CD4-positive, alpha-beta T cell treated with Interleukin-6 at 100 ng/mL for 8 hours (primary cell): Measurements from ENCODE around the gene BCKDK.

Source experiments
- DNase-seq: peaks from one replicate; pipeline ENCODE4 v3.0.0-alpha.2; 2020; ENCODE audit warnings: mixed read lengths, low spot score

BCKDK gene

DNA sequence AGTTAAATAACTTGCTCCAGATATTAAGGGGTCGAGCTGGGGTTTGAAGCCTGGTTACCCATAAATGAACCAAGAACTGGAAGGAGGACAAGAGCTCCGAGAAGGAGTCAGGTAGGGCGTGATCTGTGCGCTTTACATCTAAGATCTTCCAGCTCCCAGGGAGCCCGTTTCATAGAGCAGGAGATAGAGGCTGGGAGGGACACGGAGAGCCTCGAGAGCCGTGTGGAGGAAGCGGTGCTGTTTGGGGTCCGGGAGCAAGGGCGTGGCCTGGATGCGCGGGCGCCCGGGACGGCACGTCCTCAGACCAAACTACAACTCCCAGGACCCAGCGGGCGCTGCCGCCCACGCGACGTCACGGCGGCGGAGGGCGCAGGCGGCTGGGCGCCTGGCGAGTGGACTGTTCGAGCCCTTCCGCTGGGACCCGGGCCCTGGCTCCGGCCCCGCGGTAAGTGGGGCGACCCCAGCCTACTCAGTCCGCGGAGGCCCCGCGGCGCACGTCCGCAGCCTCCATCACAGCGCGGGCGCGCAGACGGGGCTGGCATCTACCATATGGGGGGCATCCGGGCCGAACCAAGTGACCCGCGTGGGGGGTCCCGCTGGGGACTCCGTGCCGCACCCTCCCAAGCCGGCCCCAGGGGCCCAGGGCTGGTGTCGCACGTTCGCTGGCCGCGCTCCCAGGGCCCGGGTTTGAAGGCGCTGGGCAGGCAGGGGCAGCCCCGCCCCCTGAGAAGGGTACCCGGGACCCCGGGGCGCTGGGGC, at the start of gene BCKDK:
TSS of gene BCKDK (plus strand) at position 352 of the 759 bp plus-strand sequence. CDS start 838 bp downstream, outside the sequence.
- DNase-seq = peak; percentile 59

DNA sequence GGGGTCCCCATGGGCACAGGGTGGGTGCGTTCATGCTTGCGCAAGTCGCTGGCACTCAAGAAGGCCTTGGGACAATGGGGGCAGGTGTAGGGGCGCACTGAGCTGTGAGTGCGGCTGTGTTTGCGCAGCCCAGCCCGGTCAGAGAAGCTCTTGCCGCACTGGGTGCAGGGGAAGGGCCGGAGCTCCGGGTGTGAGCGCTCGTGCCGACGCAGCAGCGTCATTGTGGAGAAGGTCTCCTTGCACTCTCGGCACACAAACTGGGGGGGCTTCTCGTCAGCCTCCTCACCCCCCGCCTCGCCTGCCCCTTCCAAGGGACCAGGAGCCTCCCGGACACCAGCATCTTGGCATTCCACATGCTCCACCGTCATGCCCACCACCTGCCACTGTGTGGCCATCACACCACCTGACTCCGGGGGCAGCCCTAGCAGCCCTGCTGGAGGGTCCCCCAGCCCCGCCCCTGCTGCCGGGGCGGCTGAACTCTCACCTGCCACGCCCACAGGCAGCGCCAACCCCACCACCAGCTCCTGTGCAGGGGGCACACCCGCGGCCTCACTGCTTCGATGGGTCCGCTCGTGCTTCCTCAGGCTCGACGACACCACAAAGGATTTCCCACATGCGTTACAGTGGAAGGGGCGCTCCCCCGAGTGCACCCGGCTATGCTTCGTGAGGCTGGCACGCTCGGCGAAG, 46.9 kb upstream of the BCKDK start:
- no peak for DNase-seq

DNA sequence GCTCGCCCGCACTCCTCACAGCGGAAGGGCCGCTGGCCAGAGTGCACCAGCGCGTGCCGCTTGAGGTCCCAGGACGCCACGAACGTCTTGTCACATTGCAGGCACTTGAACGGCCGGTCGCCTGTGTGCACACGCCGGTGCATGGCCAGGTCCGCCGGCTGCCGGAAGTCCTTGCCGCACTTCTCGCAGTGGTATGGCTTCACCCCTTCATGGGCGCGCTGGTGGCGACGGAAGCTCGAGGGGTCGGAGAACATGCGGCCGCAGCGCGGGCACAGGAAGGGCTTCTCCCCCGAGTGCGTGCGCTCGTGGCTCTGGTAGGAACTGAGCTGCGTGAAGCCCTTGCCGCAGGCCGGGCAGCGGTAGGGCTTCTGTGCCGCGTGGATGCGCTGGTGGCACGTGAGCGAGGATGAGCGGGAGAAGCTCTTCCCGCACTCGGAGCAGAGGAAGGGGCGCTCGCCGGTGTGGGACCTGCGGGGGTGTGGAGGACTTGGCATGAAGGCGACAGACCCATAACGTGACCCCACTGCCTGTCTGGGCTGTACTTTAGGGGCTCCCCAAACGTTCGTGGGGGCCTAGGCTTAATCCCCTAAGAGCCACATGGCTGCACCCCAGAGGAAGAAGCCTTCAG, 46.3 kb upstream of the BCKDK start:
- DNase-seq = no peak

DNA sequence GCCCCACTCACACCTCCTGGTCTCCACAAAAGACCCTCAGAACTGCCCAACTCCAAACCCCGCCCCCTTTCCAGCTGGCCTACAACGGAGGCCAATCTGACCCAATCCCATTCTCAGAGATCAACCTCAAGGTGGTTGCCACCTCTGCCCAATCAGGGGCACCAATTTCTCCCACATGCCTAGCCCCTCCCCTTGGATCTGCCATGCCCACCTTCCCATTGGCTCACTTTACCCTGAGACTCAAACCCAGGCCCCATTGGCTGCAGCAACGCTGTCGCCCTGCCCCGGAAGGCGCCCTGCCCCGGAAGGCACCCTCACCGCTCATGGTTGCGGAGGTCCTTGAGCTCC, 44.7 kb upstream of the BCKDK start:
- no peak for DNase-seq

DNA sequence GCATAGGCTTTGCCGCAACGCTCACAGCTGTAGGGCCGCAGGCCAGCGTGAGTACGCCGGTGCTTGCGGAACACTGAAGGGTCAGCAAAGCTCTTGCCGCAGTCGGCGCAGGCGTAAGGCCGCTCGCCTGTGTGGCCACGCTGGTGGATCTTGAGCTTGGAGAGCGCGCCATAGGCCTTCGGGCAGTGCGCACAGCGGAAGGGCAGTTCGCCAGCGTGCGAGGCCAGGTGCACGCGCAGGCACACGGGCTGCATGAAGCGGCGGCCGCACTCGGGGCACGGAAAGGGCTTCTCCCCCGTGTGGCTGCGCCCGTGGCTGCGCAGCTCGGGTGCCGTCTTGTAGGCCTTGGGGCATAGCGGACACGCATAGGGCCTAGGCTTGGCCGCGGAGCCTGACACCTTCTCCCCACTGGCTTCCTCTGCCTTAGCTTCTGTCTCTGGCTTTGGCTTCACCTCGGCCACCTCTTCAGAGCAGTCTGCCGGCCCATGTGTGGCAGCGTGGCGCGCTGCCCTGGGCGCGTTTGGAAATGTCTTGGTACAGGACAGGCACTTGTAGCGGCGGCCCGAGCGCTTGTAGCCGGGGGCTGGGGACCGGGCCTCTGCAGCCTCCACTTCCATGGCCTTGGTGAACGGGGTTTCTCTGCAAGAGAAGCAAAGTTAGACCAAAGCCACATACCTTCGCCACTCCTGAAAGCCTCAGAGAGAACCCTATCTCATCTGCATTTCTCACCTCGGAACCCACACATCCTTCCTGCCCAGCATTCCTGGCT, 44.2 kb upstream of the BCKDK start:
- peak; percentile 33 for DNase-seq

DNA sequence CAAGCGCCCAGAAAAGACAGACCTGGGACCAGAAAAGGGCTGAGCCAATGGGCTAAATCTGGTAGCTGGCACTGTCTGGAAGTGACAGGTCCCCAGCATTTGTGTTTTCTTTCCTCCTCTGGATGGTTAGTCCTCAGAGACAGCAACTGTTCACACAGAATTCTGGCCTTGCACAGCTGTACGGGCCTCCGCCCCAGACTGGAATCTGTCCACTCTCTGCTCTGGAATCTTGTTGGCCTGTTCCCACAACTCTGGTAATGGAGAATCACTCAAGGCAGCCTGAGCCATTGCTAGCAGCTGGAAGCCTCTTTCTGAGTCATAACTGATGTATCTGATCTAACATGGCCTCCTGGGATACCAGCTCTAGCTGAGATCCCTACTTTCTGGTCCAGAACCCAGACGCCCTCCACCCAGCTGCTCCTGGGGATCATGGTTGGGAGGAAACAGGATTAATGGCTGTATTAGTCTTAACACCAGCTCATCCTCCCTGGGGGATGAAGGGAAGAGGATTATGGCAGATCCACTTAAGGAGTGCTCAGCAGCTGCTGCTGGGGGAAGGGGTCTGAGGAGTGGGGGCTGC, 43.2 kb upstream of the BCKDK start:
- DNase-seq = no peak

DNA sequence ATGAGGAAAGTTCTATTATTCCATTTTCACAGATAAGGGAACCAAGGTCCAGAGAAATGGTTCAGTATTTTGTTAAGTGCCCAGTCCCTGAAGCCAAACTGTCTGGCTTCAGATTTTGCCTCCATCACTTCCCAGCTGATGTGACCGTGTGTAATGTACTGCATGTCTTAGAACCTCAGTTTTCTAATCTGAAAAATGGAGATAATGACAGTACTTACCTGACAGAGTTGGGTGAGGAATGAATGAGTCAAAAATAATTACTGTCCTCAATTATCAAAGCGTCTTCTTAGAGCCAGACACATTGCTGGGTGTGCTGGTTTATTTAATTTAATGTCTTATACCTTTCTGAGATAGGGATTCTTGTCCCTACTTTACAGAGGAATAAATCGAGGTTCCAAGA, 40.8 kb upstream of the BCKDK start:
- DNase-seq = no peak

DNA sequence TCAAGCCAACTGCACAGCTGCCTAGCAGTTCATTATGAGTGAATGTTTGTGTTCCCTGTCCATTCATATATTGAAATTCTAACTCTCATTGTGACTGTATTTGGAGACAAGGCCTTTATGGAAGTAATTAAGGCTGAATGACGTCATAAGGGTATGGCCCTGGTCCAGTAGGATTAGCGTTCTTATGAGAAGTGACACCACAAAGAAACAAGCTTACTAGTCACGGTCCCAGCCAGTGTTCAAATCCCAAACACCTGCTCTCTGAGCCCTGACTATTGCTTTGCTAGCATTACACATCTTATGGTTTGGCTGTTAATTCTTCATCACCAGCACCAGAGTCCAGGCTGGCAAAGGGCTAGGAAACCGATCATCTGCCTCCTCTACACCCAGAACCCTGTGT, 36.3 kb upstream of the BCKDK start:
- DNase-seq = no peak

DNA sequence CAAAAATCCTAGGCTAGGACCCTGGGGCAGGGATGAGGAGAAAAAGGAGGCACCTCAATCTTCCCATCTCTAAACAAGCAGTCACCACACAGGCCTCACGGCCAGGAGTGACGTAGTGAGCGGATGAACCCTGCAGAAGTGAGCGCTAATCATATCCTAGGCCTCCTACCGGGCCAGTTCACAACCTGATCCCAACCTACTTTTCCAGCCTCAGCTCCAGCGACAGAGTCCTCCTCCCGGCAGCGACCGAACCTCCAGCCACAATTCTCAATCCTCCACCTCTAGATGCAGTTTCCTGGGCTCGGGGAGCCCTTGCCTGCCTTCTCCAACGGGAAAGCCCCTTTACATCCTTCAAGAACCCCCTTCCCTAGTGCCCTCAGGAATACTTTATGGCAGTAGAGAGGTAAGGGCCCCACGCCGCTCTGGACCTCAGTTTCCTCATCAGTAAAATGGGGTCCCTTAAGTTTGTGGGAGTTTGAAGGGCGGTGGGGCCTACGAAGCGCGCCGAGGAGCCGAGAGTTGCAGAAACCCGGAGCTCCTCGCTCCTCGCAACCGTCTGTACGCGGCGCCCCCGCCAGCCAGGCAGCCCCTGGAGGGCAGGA, 35.5 kb upstream of the BCKDK start:
- no peak for DNase-seq

DNA sequence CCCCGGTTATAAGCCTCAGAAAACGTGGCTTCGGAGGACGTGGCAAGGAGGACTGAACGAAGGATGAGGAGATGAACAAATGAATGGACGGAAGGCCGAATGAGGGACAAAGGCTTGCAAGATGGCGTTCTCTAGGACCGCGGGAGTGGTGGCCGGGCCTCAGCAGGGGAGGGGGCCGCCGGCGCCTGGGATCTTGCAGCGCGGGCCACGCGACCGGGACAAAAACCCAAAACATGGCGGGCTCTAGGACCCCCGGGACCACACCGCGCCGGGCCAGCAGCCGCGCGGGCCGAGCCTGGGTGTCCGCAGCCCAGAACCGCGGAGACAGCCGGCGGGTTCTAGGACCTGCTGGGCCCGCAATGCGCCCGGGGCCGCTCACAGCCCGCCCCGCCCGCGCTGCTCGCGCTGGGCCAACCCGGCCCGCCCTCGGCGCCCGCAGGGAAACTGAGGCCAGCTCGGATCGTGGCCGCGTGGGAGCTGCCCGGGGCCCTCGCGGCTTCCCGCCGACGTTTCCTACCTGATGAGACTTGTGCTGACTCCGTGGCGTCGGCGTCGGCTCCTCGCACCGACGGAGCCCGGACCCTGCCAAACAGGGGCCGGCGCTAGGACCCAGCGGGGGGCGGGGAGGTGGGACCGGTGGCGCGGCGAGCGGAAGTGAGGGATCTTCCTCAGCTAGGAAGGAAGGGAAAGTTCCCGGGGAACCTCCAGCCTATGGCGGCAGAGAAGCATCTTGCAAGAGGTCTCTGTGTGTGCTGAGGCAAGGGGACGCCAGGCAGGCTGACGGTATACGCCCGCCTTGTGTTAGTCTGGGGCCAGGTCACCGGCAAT, 34.8 kb upstream of the BCKDK start:
- DNase-seq = peak; percentile 73

DNA sequence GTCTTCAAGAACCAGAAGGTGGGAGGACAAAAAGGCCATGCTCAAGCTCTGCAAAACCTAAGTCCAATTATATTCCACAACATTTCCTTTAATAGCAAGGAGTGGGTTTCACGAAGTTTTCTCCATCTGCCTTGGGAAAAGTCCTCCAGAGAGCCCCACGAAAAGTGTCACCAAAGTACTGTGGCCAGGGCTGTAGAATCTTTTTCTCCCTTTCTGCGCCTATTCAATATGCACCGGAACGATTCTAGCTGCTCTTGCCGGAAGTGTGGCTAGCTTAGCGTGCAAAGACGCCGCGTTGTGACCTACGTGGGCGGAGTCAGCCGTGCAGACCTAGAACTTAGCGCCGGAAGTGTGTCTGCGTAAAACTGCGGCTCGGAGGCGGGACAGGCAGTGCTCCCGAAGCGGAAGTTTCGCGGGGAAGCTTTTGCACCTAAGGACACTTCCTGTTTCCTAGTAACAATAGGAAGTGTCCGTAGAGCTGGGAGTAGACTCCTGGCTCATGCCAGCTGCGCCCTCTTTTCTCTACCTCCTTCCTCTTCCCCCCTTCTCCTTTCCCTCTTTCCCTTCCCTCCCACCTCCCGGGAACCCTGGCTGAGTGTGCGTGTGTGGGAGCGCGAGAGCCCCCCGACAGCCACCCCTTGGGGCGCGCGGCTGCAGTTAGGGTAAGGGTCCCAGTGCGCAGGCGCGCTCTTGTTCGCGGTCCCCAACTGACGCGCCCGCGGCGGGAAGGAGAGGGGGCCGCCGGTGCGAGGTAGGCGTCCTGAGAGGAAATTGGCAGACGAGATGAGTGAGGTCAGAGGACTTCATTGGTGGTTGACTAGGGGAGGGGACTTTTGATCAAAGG, 34.0 kb upstream of the BCKDK start, which contains the start of the genes ZNF646 and ZNF668:
TSS of gene ZNF646 (plus strand) at position 453 of the 844 bp plus-strand sequence. CDS start 1,903 bp downstream, outside the sequence.
TSS of gene ZNF668 (minus strand) at position 271 of the 844 bp plus-strand sequence. CDS start 9,781 bp downstream, outside the sequence.
- peak; percentile 97 for DNase-seq

DNA sequence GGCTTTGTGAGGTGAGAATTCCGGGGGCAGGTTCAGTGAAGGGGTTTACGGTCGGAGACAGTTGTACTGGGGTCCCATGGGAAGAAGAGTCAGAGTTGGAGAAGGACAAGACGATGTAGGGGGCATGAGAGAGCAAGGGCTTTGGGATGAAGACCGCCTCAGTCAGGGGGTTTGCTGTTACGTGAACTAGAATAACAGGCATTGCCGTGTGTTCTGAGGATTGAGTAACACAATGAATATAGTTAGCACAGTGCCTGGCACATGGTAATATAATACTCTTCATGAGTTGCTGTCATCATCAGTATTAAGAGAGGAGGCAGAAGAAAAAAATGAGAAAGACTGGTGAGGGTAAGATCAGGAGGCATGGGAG, 33.4 kb upstream of the BCKDK start:
- DNase-seq = no peak

DNA sequence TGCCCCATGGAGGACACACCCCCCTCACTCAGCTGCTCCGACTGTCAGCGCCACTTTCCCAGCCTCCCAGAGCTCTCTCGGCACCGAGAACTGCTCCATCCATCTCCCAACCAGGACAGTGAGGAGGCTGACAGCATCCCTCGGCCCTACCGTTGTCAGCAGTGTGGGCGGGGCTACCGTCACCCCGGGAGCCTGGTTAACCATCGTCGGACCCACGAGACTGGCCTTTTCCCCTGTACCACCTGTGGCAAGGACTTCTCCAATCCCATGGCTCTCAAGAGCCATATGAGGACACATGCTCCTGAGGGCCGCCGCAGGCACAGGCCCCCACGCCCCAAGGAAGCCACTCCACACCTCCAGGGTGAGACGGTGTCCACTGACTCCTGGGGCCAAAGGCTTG, 31.9 kb upstream of the BCKDK start:
- no peak for DNase-seq

DNA sequence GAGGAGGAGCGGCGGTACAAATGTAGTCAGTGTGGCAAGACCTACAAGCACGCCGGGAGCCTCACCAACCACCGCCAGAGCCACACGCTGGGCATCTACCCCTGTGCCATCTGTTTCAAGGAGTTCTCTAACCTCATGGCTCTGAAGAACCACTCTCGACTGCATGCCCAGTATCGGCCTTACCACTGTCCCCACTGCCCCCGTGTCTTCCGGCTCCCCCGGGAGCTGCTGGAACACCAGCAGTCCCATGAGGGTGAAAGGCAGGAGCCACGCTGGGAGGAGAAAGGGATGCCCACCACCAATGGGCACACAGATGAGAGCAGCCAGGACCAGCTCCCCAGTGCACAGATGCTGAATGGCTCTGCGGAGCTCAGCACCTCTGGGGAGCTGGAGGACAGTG, 31.2 kb upstream of the BCKDK start:
- no peak for DNase-seq

DNA sequence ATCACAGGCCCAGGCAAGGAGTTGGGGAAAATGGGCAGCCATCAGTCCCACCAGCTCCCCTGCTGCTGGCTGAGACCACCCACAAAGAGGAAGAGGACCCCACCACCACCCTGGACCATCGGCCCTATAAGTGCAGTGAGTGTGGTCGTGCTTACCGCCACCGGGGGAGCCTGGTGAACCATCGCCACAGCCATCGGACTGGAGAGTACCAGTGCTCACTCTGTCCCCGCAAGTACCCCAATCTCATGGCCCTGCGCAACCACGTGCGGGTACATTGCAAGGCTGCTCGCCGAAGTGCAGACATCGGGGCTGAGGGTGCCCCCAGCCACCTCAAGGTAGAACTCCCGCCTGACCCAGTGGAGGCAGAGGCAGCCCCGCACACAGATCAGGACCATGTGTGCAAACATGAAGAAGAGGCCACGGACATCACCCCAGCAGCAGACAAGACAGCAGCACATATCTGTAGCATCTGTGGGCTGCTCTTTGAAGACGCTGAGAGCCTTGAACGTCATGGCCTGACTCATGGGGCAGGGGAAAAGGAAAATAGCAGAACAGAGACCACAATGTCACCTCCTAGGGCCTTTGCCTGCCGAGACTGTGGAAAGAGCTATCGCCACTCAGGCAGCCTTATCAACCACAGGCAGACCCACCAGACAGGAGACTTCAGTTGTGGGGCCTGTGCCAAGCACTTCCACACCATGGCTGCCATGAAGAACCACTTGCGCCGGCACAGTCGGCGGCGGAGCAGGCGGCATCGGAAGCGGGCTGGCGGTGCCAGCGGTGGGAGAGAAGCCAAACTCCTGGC, 30.4 kb upstream of the BCKDK start:
- no peak for DNase-seq

DNA sequence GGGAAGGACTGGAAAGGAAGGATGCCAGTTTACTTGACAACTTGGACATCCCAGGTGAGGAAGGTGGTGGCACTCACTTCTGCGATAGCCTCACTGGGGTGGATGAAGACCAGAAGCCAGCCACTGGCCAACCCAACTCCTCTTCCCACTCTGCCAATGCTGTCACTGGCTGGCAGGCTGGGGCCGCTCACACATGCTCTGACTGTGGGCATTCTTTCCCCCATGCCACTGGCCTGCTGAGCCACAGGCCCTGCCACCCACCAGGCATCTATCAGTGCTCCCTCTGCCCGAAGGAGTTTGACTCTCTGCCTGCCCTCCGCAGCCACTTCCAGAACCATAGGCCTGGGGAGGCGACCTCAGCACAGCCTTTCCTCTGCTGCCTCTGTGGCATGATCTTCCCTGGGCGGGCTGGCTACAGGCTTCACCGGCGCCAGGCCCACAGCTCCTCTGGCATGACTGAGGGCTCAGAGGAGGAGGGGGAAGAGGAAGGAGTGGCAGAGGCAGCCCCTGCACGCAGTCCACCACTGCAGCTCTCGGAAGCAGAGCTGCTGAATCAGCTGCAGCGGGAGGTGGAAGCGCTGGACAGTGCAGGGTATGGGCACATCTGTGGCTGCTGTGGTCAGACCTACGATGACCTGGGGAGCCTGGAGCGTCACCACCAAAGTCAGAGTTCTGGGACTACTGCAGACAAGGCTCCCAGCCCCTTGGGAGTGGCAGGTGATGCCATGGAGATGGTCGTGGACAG, 29.4 kb upstream of the BCKDK start:
- DNase-seq = no peak

DNA sequence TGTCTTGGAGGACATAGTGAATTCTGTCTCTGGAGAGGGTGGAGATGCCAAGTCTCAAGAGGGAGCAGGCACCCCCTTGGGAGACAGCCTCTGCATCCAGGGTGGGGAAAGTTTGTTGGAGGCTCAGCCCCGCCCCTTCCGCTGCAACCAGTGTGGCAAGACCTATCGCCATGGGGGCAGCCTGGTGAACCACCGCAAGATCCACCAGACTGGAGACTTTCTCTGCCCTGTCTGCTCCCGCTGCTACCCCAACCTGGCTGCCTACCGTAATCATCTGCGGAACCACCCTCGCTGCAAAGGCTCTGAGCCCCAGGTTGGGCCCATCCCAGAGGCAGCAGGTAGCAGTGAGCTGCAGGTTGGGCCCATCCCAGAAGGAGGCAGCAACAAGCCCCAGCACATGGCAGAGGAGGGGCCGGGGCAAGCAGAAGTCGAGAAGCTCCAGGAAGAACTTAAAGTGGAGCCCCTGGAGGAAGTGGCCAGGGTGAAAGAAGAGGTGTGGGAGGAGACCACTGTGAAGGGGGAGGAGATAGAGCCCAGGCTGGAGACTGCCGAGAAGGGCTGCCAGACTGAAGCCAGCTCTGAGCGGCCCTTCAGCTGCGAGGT, 28.7 kb upstream of the BCKDK start:
- DNase-seq = no peak
